HEK293 (cell line): ENCODE results near the gene TANK.

Experiments used
- ZNF174 ChIP-seq: fragments of 450-650 bp; formaldehyde crosslinking; IDR thresholded peaks from 2 replicates; pipeline ENCODE4 v1.5.0; 2017; ENCODE audit warnings: missing biosample characterization, mild to moderate bottlenecking, missing genetic modification characterization
- ZNF184 ChIP-seq: fragments of 450-650 bp; IDR thresholded peaks from 2 replicates; pipeline ENCODE4 v1.5.1; 2018; ENCODE audit warnings: missing biosample characterization, mild to moderate bottlenecking, missing genetic modification characterization
- ZNF488 ChIP-seq: fragments of 450-650 bp; formaldehyde crosslinking; IDR thresholded peaks from 2 replicates; pipeline ENCODE4 v1.5.1; 2016; ENCODE audit warnings: missing biosample characterization, missing genetic modification characterization
- ZNF837 ChIP-seq: fragments of 450-650 bp; formaldehyde crosslinking; IDR thresholded peaks from 2 replicates; pipeline ENCODE4 v1.5.1; 2016; ENCODE audit warnings: missing biosample characterization, missing genetic modification characterization
- TF ChIP-seq, protein P1 (sequence below): fragments of 450-650 bp; formaldehyde crosslinking; IDR thresholded peaks from 2 replicates; pipeline ENCODE4 v1.5.1; 2016; ENCODE audit warnings: missing biosample characterization, missing genetic modification characterization

- TF ChIP-seq, protein P1, sequence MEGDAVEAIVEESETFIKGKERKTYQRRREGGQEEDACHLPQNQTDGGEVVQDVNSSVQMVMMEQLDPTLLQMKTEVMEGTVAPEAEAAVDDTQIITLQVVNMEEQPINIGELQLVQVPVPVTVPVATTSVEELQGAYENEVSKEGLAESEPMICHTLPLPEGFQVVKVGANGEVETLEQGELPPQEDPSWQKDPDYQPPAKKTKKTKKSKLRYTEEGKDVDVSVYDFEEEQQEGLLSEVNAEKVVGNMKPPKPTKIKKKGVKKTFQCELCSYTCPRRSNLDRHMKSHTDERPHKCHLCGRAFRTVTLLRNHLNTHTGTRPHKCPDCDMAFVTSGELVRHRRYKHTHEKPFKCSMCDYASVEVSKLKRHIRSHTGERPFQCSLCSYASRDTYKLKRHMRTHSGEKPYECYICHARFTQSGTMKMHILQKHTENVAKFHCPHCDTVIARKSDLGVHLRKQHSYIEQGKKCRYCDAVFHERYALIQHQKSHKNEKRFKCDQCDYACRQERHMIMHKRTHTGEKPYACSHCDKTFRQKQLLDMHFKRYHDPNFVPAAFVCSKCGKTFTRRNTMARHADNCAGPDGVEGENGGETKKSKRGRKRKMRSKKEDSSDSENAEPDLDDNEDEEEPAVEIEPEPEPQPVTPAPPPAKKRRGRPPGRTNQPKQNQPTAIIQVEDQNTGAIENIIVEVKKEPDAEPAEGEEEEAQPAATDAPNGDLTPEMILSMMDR (tag by site-specific recombination) = no peak
- TF ChIP-seq ZNF184 = no peak
- no peak for TF ChIP-seq ZNF488
- TF ChIP-seq ZNF174 (tag by site-specific recombination) = no peak
- no peak for TF ChIP-seq ZNF837 (tag by site-specific recombination)
Measured at GRCh38 chr2:161165811-161166210, 5.6 kb downstream of the TANK start.
